Stimulated activated CD8-positive, alpha-beta memory T cell treated with anti-CD3 and anti-CD28 coated beads, Interleukin-15, amount 100 ng/mL, for 4 hours (primary cell): ENCODE results near the gene MALRD1.

Experiments used
- DNase-seq, 2 donors: peaks; one replicate each; pipeline ENCODE4 v3.0.0-alpha.2; 2020; ENCODE audit warnings: low read depth in 2 of 2

The MALRD1 gene

GRCh38 chr10:19651549-19651948 is 602.9 kb downstream of the MALRD1 start:
- no peak for DNase-seq

- no peak for DNase-seq
These were observed 604.1 kb downstream of the MALRD1 start for GRCh38 chr10:19652750-19653149.

- no peak for DNase-seq
These were observed 605.3 kb downstream of the MALRD1 start for GRCh38 chr10:19653931-19654330.

- DNase-seq = no peak
These were observed 606.0 kb downstream of the MALRD1 start for GRCh38 chr10:19654576-19654975.

- DNase-seq = no peak
These were observed 607.9 kb downstream of the MALRD1 start for GRCh38 chr10:19656420-19657042.

- no peak for DNase-seq
These were observed 609.5 kb downstream of the MALRD1 start for GRCh38 chr10:19658131-19658530.

- no peak for DNase-seq
These were observed 610.1 kb downstream of the MALRD1 start for GRCh38 chr10:19658622-19659233.

- DNase-seq = no peak
These were observed 611.5 kb downstream of the MALRD1 start for GRCh38 chr10:19659920-19660655.

- DNase-seq = no peak
These were observed 614.7 kb downstream of the MALRD1 start for GRCh38 chr10:19663344-19663743.

GRCh38 chr10:19668116-19668515 is 619.5 kb downstream of the MALRD1 start:
- no peak for DNase-seq

GRCh38 chr10:19676063-19676462 is 627.5 kb downstream of the MALRD1 start:
- no peak for DNase-seq

GRCh38 chr10:19683356-19683755 is 634.8 kb downstream of the MALRD1 start:
- no peak for DNase-seq

GRCh38 chr10:19683960-19684359 is 635.4 kb downstream of the MALRD1 start:
- DNase-seq = no peak

GRCh38 chr10:19688344-19688743 is 639.7 kb downstream of the MALRD1 start:
- DNase-seq = no peak

- DNase-seq = no peak
These were observed 640.6 kb downstream of the MALRD1 start for GRCh38 chr10:19689231-19689630.

GRCh38 chr10:19699299-19699698 is 650.7 kb downstream of the MALRD1 start:
- DNase-seq = no peak

- no peak for DNase-seq
These were observed 652.9 kb downstream of the MALRD1 start for GRCh38 chr10:19701427-19702052.

GRCh38 chr10:19702215-19702614 is 653.6 kb downstream of the MALRD1 start:
- DNase-seq = no peak

GRCh38 chr10:19704544-19704943 is 655.9 kb downstream of the MALRD1 start:
- no peak for DNase-seq

GRCh38 chr10:19705250-19705649 is 656.6 kb downstream of the MALRD1 start:
- DNase-seq = no peak

- DNase-seq = no peak
These were observed 658.3 kb downstream of the MALRD1 start for GRCh38 chr10:19706904-19707303.

- DNase-seq = no peak
These were observed 658.8 kb downstream of the MALRD1 start for GRCh38 chr10:19707376-19707775.

GRCh38 chr10:19708031-19708430 is 659.4 kb downstream of the MALRD1 start:
- DNase-seq = no peak
